ENCODE results near the gene KAZALD1. TPM values are rescaled to one million over a fixed set of nuclear protein-coding genes. Genes with fewer than 3 reads are reported as not detected.

The KAZALD1 gene
- total RNA-seq, 1 experiment from 2014 or later: 1.8 TPM

GRCh38 chr10:101014230-101014884, 47.4 kb upstream of the KAZALD1 start:
- DNase-seq: peak; percentile 85
- CTCF ChIA-PET: interaction anchor here (0.5 to 1.6 kb wide), 10 partner anchors 12 to 825 kb away, joined by 3 to 17 read pairs (median 3); partner anchors contain the start of genes LZTS2, MRPL43, PDZD7 and SEMA4G
- Mint-ChIP-seq H3K27ac (ENCODE audit: unreplicated experiment) (no peak overlapping the region), H3K4me1 (ENCODE audit: low read depth, unreplicated experiment) (peaks cover 10% of the 10 kb centered on the region), H3K9me3 (ENCODE audit: low read depth, unreplicated experiment) (no peaks in the 10 kb centered on the region), H3K36me3 (ENCODE audit: insufficient read depth, unreplicated experiment) (no peaks in the 10 kb centered on the region), H3K4me3 (ENCODE audit: low read depth, unreplicated experiment) (no peak overlapping the region), H3K27me3 (ENCODE audit: unreplicated experiment) (peaks cover 50% of the 10 kb centered on the region)
- intact Hi-C loops (cut with micrococcal nuclease; ENCODE audit: unreplicated experiment): loop anchor here (5.0 kb wide), 1 partner anchor 47 kb away; the partner anchor contains the start of gene SEMA4G
- peak; percentile 76 for TF ChIP-seq CTCF (IDR thresholded peaks at IDR 0.05; ENCODE audit: unreplicated experiment)
- BruUV-seq (replicated peaks): no TSS peak

- H3K27me3 Mint-ChIP-seq (ENCODE audit: unreplicated experiment): peaks cover 57% of the 10 kb centered on the region
- no peaks in the 10 kb centered on the region for H3K36me3 Mint-ChIP-seq (ENCODE audit: insufficient read depth, unreplicated experiment)
- no peak overlapping the region for H3K27ac Mint-ChIP-seq (ENCODE audit: unreplicated experiment)
- no TSS peak for BruUV-seq (replicated peaks)
- peaks cover 10% of the 10 kb centered on the region for H3K4me1 Mint-ChIP-seq (ENCODE audit: low read depth, unreplicated experiment)
- H3K4me3 Mint-ChIP-seq (ENCODE audit: low read depth, unreplicated experiment): no peak overlapping the region
- no peaks in the 10 kb centered on the region for H3K9me3 Mint-ChIP-seq (ENCODE audit: low read depth, unreplicated experiment)
- TF ChIP-seq CTCF (IDR thresholded peaks at IDR 0.05; ENCODE audit: unreplicated experiment): no peak
- intact Hi-C loops (cut with micrococcal nuclease; ENCODE audit: unreplicated experiment): loop anchor here (5.0 kb wide), 1 partner anchor 48 kb away; the partner anchor contains the start of gene SEMA4G
- DNase-seq: no peak
- CTCF ChIA-PET: interaction anchor here (0.5 to 1.6 kb wide), 12 partner anchors 12 to 825 kb away, joined by 3 to 17 read pairs (median 3); partner anchors contain the start of genes LZTS2, MRPL43, PDZD7 and SEMA4G
Observed at GRCh38 chr10:101014966-101015581, 46.7 kb upstream of the KAZALD1 start.

- no peak overlapping the region for H3K4me3 Mint-ChIP-seq (ENCODE audit: low read depth, unreplicated experiment)
- H3K4me1 Mint-ChIP-seq (ENCODE audit: low read depth, unreplicated experiment): peaks cover 10% of the 10 kb centered on the region
- BruUV-seq (replicated peaks): no TSS peak
- no peak for TF ChIP-seq CTCF (IDR thresholded peaks at IDR 0.05; ENCODE audit: unreplicated experiment)
- H3K27me3 Mint-ChIP-seq (ENCODE audit: unreplicated experiment): peaks cover 58% of the 10 kb centered on the region
- no peak overlapping the region for H3K27ac Mint-ChIP-seq (ENCODE audit: unreplicated experiment)
- intact Hi-C loops (cut with micrococcal nuclease; ENCODE audit: unreplicated experiment): no loop called here
- no peaks in the 10 kb centered on the region for H3K9me3 Mint-ChIP-seq (ENCODE audit: low read depth, unreplicated experiment)
- DNase-seq: no peak
- no peaks in the 10 kb centered on the region for H3K36me3 Mint-ChIP-seq (ENCODE audit: insufficient read depth, unreplicated experiment)
- CTCF ChIA-PET: interaction anchor here (0.7 kb wide), 2 partner anchors 49 to 163 kb away, joined by 3 to 4 read pairs; no protein-coding TSS in a partner anchor
Observed at GRCh38 chr10:101015582-101015973, 46.2 kb upstream of the KAZALD1 start.

GRCh38 chr10:101016814-101017213, 45.0 kb upstream of the KAZALD1 start:
- no TSS peak for BruUV-seq (replicated peaks)
- DNase-seq: no peak
- Mint-ChIP-seq H3K27ac (ENCODE audit: unreplicated experiment) (no peak overlapping the region), H3K4me1 (ENCODE audit: low read depth, unreplicated experiment) (peaks cover 10% of the 10 kb centered on the region), H3K36me3 (ENCODE audit: insufficient read depth, unreplicated experiment) (no peaks in the 10 kb centered on the region), H3K27me3 (ENCODE audit: unreplicated experiment) (peaks cover 58% of the 10 kb centered on the region), H3K9me3 (ENCODE audit: low read depth, unreplicated experiment) (no peaks in the 10 kb centered on the region), H3K4me3 (ENCODE audit: low read depth, unreplicated experiment) (no peak overlapping the region)
- no peak for TF ChIP-seq CTCF (IDR thresholded peaks at IDR 0.05; ENCODE audit: unreplicated experiment)
- intact Hi-C loops (cut with micrococcal nuclease; ENCODE audit: unreplicated experiment): no loop called here
- CTCF ChIA-PET: no interaction called here
